MCF 10A (cell line): ENCODE measurements around the gene A4GALT. TPM values are rescaled to one million over a fixed set of nuclear protein-coding genes. Genes with fewer than 3 reads are reported as not detected.

ENCODE experiments used
- BruUV-seq: library from RNA; stranded (reverse); fragments of 400-500 nt; replicated peaks from 2 replicates; lab custom pipeline; 2021; lab: Mats Ljungman, UMichigan
- CTCF ChIA-PET: fragments of 300-600 bp; sonication (Branson Sonifier 250); formaldehyde crosslinking; extraction: SDS; loops from one replicate; lab custom pipeline; 2021; ENCODE audit warnings: antibody characterized with exemption, inconsistent platforms; lab: Yijun Ruan, JAX
- POLR2A ChIA-PET: fragments of 300-600, 350-650 bp; sonication (Branson Sonifier 250); formaldehyde crosslinking; extraction: SDS; loops from one replicate; lab custom pipeline; 2020; ENCODE audit warnings: antibody characterized with exemption, inconsistent platforms; lab: Yijun Ruan, JAX
- DNase-seq: peaks from one replicate; pipeline ENCODE4 v3.0.0-alpha.2; 2018; ENCODE audit not compliant: unreplicated experiment
- H3K27ac Mint-ChIP-seq: one replicate; pipeline ENCODE4 v1.8.0; 2022; ENCODE audit warnings: mild to moderate bottlenecking, low read depth, mixed read lengths; ENCODE audit not compliant: unreplicated experiment
- H3K27me3 Mint-ChIP-seq: one replicate; pipeline ENCODE4 v1.8.0; 2022; ENCODE audit warnings: mixed read lengths; ENCODE audit not compliant: insufficient read depth, unreplicated experiment
- H3K36me3 Mint-ChIP-seq: one replicate; pipeline ENCODE4 v1.8.0; 2022; ENCODE audit warnings: mild to moderate bottlenecking, moderate library complexity, mixed read lengths; ENCODE audit not compliant: insufficient read depth, unreplicated experiment
- H3K4me1 Mint-ChIP-seq: one replicate; pipeline ENCODE4 v1.8.0; 2022; ENCODE audit warnings: mixed read lengths; ENCODE audit not compliant: insufficient read depth, unreplicated experiment
- H3K4me3 Mint-ChIP-seq: one replicate; pipeline ENCODE4 v1.8.0; 2022; ENCODE audit warnings: mild to moderate bottlenecking, moderate library complexity, mixed read lengths; ENCODE audit not compliant: unreplicated experiment
- H3K9me3 Mint-ChIP-seq: one replicate; pipeline ENCODE4 v1.8.0; 2022; ENCODE audit warnings: mixed read lengths; ENCODE audit not compliant: unreplicated experiment
- intact Hi-C: fragments of 100-400 bp; cut with micrococcal nuclease; formaldehyde crosslinking; loops from 2 replicates; pipeline ENCODE4 v1.14.1; 2022
- total RNA-seq: library from RNA; stranded (reverse); gene quantifications from 2 replicates; pipeline ENCODE4 v1.2.3, GENCODE V29; 2022
- TF ChIP-seq, protein P1 (sequence below): fragments of 200-600 bp; IDR thresholded peaks from one replicate; pipeline ENCODE4 v1.8.0; 2022; ENCODE audit warnings: antibody characterized with exemption, mild to moderate bottlenecking; ENCODE audit not compliant: unreplicated experiment

Gene A4GALT
- total RNA-seq, 1 experiment from 2014 or later: 8.7 TPM

DNA sequence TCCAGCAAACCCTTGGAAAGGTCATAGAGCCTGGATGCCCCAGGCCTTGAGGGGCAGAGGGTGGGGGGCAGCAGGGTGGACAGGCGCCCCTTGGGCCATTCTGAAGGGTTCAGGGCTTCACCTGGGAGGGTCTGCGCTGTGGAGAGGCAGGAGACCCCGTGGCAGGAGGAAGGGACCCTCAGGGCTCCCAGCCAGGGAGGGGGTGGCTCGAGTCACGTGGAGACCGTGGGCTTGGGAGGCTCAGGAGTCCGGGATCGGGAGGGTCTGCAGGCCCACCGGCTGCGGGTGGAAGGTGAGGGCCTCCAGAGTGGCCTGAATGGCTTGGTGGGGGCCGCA, 48.5 kb upstream of the A4GALT start:
- no TSS peak for BruUV-seq
- peaks cover 5% of the 10 kb centered on the region for H3K4me1 Mint-ChIP-seq
- intact Hi-C loops: no loop called here
- H3K27ac Mint-ChIP-seq: no peak overlapping the region
- H3K27me3 Mint-ChIP-seq: no peaks in the 10 kb centered on the region
- no peaks in the 10 kb centered on the region for H3K36me3 Mint-ChIP-seq
- H3K9me3 Mint-ChIP-seq: no peaks in the 10 kb centered on the region
- DNase-seq: no peak
- no peak overlapping the region for H3K4me3 Mint-ChIP-seq
- ChIA-PET CTCF (no interaction called here), POLR2A (interaction anchor here (0.6 kb wide), 1 partner anchor 9 kb away, joined by 3 read pairs; no protein-coding TSS in a partner anchor)
- TF ChIP-seq, protein P1, sequence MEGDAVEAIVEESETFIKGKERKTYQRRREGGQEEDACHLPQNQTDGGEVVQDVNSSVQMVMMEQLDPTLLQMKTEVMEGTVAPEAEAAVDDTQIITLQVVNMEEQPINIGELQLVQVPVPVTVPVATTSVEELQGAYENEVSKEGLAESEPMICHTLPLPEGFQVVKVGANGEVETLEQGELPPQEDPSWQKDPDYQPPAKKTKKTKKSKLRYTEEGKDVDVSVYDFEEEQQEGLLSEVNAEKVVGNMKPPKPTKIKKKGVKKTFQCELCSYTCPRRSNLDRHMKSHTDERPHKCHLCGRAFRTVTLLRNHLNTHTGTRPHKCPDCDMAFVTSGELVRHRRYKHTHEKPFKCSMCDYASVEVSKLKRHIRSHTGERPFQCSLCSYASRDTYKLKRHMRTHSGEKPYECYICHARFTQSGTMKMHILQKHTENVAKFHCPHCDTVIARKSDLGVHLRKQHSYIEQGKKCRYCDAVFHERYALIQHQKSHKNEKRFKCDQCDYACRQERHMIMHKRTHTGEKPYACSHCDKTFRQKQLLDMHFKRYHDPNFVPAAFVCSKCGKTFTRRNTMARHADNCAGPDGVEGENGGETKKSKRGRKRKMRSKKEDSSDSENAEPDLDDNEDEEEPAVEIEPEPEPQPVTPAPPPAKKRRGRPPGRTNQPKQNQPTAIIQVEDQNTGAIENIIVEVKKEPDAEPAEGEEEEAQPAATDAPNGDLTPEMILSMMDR: no peak

DNA sequence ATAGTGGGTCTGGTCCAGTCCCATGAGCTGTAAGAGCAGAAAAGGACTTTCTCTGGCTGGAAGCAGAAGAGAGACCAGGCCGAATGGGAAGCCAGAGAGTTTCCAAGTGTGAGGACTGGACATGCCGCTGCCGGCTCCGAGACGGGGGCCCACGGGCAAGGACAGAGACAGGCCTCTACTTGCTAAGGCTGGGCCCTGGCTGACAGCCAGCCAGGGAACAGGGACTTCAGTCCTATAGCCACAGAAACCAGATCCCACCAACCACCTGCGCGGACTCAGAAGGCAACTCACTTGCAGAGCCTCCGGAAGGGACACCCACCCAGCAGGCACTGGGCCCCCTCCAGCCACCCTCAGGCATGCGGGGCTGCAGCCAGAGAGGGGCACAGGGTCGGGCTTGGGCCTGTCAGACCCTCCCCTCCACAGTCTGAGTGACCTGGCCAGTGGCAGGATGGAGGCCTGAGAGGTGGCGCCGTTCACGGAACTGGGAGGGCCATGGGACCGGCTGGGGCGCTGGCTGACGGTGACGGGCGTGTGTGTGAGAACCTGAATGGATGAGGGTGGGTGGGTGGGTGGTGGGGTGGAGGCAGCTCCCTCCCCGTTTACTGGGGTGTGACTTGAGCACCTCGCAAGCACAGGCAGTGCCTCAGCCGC, 47.8 kb upstream of the A4GALT start:
- intact Hi-C loops: no loop called here
- no peaks in the 10 kb centered on the region for H3K36me3 Mint-ChIP-seq
- POLR2A ChIA-PET: interaction anchor here (1.2 to 1.6 kb wide), 3 partner anchors 11 to 48 kb away, joined by 3 to 7 read pairs (median 4); no protein-coding TSS in a partner anchor
- H3K4me1 Mint-ChIP-seq: peaks cover 5% of the 10 kb centered on the region
- no TSS peak for BruUV-seq
- H3K9me3 Mint-ChIP-seq: no peaks in the 10 kb centered on the region
- CTCF ChIA-PET: interaction anchor here (0.6 to 1.6 kb wide), 5 partner anchors 11 to 199 kb away, joined by 3 to 6 read pairs (median 4); no protein-coding TSS in a partner anchor
- peak overlapping the region; percentile 28 for H3K27ac Mint-ChIP-seq
- DNase-seq: peak; percentile 60
- H3K4me3 Mint-ChIP-seq: no peak overlapping the region
- H3K27me3 Mint-ChIP-seq: no peaks in the 10 kb centered on the region
- TF ChIP-seq, protein P1: no peak

DNA sequence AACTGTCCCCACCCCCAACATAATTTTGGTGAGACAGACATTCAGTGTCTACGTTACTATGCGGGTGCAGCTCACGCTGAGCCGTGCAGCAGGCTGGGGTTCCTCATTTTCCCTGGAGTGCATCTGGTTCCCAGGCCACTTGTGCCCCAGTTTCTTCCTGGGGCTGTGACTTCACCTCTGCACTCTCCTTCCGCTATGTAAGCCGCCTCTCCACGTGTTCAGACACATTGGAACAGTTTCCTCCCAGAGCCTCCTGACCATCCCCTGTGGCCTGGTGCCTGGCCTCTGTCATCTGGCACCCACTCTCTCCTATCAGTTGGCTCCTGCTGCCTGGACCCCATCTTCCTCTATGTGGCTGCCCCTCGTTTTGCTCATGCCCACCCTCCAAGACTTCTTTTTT, 46.2 kb upstream of the A4GALT start:
- intact Hi-C loops: no loop called here
- Mint-ChIP-seq H3K36me3 (no peaks in the 10 kb centered on the region), H3K4me1 (peaks cover 5% of the 10 kb centered on the region), H3K27ac (no peak overlapping the region), H3K27me3 (no peaks in the 10 kb centered on the region), H3K4me3 (no peak overlapping the region), H3K9me3 (no peaks in the 10 kb centered on the region)
- DNase-seq: no peak
- TF ChIP-seq, protein P1: no peak
- CTCF ChIA-PET: no interaction called here
- BruUV-seq: no TSS peak
- POLR2A ChIA-PET: interaction anchor here (0.7 to 1.6 kb wide), 2 partner anchors 50 to 182 kb away, joined by 4 to 5 read pairs; no protein-coding TSS in a partner anchor

DNA sequence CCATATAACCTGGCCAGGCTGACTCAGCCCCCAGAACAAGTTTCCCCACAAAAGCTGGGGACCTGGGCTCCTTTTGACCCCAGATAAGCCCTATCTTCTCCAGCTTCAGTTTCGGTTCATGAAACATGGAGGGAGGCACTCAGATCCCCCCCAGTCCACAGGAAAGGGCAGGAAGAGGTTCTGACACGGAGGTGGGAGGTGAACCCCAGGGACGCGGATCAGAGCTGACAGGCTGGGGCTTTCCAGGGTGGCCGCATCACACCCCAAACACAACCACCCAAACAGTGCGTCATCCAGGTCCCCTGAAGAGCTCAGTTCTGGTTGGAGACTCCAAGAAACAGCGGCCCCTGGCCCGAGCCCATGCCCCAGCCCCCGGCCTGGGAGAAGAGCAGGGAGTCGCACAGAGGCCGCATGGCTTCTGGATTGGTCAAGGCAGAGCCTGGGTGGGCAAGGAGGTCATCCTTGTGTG, 44.3 kb upstream of the A4GALT start:
- POLR2A ChIA-PET: interaction anchor here (0.7 kb wide), 1 partner anchor 321 kb away, joined by 3 read pairs; no protein-coding TSS in a partner anchor
- BruUV-seq: no TSS peak
- no peaks in the 10 kb centered on the region for H3K27me3 Mint-ChIP-seq
- peaks cover 5% of the 10 kb centered on the region for H3K4me1 Mint-ChIP-seq
- H3K9me3 Mint-ChIP-seq: no peaks in the 10 kb centered on the region
- CTCF ChIA-PET: interaction anchor here (0.6 kb wide), 2 partner anchors 59 to 169 kb away, joined by 3 to 4 read pairs; no protein-coding TSS in a partner anchor
- no peak for DNase-seq
- no peak overlapping the region for H3K4me3 Mint-ChIP-seq
- H3K27ac Mint-ChIP-seq: no peak overlapping the region
- TF ChIP-seq, protein P1: no peak
- no peaks in the 10 kb centered on the region for H3K36me3 Mint-ChIP-seq
- intact Hi-C loops: no loop called here
